Fibroblast of skin of left quadriceps (primary cell): ENCODE results near the gene DPP6.
"Not testable (repeated sequence)": the region's sequence is repeated elsewhere in the genome, so short reads cannot be mapped to it uniquely, and the experiment has no call there.

Source experiments
- DNase-seq, 2 experiments: peaks; one replicate each; pipeline ENCODE4 v3.0.0-alpha.2; 2013; ENCODE audit warnings: low read depth in 2 of 2

DPP6 gene

DNA sequence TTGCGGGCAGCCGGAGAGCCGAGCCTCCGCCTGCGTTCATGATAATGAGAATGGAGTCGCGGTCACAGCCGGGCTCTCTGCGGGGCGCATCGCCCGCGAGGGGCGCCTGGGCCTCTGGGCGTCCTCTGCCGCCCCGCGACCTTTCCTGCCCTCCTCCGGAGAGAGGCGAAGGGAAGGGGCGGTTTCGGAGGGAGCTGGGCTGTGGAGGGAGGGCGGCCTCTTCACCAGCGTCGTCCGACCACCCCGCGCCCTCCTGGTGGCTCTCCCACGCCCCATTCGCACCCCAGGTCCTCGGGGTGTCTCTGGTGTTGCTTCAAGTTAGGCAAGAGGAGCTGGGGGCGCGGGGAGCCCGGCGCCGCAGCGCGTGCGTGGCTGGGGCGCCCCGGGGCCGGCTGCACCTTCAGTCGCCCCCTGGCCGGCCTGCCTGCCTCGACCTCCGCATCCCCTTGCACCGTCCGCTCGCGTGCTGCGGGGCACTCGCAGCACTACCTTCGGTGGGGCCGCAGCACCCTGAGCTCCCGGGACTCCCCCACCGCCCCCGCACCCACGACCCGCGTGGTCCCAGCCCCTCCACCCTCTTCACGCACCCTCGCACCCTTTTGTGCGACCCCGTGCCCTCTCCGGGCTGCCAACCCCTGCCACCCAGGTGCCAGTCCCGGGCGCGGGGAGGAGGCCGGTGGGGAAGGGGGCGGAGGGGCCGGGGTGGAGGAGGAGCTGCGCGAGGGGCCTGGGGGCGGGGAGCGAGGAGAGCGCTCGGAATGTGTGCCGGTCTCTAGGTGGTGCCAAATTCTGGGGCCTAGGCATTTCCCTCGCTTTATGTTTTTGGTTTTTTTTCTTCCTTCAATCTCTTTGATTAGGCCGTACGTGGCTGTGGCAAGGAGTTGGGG is at the start of gene DPP6:
Gene DPP6, plus strand, starts transcription at position 756 of the 887 bp plus-strand sequence.
- not testable (repeated sequence) for DNase-seq

DNA sequence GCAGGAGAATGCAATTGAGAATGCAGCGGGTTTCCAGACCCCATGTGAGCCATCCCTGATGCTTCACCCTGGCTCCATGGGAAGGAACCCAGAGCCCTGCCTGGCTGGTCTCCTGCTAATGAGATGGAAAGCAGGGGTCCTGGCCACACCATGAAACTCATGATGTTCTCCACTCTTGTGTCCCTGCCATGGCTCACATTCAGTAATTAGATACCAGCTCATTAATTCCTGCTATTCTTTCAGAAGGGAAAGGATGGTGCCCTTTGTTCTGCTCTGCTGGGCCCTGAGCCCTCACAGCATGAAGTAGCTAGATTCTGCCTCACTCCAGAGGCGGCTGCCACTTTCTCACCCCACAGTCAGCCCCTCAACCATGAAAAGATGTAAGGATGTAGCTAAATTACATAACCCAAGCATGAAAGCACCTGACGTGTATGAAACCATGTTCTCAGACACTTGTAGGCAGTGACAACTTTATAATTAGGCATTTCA is 42.7 kb upstream of the DPP6 start:
- DNase-seq = not testable (repeated sequence)

DNA sequence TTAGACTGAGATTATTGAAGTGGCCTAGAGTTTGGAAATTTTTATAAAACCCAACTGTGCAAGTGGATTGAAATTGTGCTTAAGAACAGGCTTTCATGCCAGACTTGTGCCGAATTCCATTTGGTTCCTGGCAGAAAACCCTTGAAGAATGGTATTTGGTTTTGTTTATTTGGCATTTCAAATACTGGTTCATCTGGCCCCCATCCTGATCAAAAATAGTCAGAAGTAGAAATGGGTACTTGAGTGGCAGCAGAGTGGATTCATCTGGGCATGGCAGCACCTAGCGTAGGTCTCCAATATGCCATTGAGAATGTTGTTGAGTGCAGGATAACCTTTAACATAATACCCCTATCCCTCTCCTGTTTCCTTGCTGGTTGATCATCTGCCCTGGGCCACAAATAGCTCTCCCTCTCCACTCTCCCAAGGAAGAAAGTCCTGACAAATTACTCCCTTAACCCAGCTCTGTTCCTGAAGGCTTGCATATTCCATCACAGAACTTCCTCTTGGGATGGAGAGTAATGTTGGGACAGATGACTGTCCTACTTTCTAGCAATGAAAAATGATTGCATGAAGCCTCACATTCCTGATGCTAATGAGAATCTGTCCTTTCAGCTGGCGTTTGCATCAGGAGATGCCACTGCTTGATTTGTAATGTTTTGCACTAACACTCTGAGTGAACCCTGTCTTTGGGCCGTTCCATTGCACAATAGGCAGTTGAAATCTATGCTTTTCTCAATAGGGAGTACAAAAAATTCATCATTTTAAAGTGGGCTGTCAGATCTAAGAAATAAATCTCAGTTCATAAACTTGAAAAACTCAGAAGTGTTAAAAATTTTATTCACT is 41.3 kb upstream of the DPP6 start:
- not testable (repeated sequence) for DNase-seq

DNA sequence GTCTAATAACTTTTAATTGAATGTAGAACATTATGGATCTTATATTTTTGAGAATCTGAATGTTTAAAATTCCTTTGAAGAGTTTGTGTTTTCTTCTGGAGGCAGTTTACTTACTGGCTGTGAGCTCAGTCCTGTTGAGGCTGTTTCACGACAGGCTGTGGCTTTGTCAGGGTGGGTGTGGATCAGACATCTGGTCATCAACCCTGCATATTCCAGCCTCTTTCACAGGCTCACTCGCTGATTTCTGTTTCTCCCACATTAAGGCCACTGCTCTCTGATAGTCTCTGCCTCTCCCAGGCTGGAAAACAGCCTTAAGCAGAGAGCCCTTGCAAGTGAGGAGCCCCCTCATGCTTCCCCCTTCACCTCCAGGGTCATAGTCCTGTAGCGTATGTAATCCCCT is 39.4 kb upstream of the DPP6 start:
- DNase-seq = not testable (repeated sequence)

DNA sequence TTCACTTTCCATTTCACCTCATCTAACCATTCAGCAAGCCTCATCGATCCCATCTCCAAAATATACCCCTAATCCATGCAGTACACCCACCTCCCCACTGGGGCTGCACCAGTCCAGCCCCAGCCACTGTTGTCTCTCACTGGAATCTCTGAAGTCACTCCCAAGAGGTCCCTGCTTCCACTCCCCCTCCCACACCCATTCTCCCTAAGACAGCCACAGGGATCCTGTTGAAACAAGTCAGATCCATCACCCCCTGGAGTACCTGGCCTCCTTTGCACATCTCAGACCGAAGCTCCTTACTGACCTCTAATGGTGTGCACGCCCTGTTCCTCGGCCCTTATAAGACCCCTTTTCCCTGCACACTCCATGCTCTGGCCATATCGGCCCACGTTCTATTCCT is 36.6 kb upstream of the DPP6 start:
- DNase-seq = not testable (repeated sequence)

DNA sequence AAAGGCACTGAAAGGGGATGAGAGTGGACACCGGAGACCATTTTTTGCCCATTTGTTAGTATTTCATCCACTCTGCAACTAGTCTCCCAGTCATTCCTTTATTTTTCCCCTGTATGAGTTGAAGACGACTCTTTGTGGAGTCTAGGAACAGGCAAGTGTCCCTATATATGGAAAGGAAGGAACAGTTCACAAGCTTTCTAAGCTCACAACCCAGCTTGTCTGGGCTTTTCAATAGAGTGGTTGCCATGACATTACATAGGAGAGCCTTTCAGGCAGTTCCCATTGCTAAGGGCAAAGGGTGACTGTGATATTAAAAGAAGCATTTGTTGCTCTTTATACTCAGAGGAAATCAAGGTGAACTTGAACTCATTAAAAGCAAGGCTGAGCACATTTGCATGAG is 33.8 kb upstream of the DPP6 start:
- not testable (repeated sequence) for DNase-seq

DNA sequence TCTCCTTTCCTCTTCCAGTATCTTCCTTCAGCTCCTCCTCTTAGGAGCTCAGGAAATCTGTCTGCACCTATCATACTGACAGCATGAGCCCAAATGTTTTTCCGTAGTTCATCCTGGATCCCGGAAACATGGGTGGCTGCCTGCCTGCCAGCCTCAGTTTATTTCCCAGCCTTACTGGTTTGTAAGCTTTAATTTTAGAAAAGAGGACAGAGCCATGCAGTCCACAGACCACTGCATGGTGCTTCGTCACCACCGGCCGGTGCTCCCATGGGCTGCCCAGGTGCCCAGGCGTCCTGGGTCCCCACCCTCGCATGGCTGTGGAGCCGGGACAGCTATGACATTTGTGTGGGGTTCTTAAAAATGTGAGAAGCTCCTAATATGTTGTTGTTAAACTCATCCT is 24.4 kb upstream of the DPP6 start:
- DNase-seq = not testable (repeated sequence)

DNA sequence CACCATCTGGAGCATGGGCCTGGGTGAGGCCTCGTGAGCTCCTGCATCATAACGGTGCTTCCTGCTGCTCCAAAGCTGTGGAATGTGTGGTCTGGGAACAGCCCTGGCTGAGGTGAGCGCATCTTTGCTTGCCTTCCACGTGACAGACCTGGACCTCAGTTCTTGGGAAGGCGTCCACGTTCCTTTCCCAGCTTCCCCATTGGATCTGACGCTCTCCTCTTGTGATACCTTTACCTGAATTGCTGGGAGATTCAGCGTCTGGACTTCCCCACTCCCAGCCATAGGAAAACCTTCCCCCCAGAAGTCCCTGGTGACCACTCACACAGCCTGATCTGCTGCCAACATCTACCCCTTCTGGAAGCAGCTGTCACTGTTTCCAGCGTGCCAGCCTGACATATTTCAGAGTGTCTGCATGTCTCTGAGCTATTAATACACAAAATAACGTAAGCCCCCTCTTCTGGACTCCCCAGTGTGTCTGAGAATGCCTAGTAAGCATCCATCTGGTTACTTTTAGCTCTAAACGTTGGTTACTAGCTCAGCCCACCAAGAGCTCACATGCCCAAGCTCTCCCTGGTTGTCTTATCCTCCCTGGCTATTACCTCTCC is 21.6 kb upstream of the DPP6 start:
- DNase-seq = not testable (repeated sequence)

DNA sequence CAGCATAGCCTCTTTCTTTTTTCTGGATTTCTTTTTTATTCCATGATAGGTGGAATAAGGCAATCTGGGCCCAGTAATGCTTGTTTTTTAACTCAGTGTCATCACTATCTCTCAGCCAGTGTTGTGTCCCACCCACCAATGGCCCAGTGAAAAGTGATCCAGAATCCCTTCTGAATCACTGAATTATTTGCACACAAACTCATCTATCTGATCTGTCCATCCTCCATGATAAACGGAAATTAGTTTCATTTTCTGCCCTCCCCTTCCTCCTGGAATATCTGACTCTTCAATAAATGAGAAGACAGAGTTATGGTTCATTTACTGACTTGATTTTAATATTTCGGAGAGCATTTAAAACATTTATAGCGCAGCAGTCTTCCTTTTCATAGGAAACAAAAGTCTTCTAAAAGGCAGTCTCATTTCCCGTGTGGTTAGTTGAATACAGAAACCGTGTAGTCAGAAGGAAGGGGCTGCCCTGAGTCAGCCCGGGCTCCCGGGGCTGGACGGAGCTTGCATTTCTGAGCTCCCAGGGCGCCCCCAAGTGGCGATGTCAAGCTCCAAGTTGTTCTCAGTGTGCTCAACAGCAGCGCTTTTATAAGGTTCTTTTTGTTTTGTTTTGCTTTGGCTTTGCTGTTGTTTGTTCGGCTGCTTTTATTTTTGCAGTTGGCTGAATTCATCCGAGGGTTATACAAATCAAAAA is 12.6 kb upstream of the DPP6 start:
- DNase-seq = not testable (repeated sequence)

DNA sequence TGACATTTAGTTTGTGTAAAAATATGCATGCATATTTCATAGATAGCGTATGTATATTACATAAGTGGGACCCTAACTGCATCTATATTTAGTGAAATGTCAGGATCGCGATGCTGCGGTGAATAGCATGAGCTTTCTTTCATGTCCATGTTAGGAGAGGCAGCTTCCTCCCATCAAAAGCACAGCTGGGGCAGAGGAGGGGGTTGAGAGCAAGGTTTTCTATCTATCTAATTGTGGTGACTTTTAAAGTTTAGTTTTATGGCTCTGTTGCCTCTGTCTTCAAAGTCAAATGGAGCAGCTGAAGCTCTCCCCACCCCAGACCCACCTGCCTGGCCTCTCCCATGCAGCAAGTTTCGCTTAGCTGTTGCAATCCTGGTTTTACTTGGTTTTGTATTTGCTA is 1.8 kb upstream of the DPP6 start:
- DNase-seq = not testable (repeated sequence)

DNA sequence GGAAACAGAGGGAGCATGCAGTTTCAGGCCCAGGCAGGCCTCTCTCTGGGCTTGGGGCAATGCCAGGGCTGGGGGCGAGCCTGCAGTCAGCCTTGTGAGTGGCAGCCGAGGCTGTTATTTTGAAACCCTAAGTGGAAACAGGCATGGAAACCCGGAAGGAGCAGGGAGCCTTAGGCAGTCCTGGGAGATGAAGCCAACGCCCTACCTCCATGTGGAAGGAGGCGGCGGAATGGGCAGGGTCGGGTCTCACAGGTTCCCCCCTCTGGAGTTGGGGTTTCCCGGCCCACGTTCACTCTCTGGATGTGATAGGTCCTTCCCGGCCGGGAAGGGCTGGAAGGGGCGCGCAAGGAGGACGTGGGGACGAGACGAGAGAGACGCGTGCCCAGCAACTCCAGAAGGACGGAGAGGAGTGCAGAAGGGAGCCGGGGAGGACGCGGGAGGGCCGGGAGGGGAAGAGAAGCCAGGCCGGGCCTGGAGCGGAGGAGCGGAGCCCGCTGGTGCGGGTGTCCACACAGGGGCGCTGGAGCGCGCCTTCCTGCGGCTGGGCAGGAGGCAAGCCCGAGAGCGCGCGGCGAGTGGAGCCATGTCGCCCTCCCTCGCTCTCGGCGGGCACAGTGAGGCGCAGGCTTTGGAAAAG is 1.1 kb upstream of the DPP6 start:
- DNase-seq = not testable (repeated sequence)

DNA sequence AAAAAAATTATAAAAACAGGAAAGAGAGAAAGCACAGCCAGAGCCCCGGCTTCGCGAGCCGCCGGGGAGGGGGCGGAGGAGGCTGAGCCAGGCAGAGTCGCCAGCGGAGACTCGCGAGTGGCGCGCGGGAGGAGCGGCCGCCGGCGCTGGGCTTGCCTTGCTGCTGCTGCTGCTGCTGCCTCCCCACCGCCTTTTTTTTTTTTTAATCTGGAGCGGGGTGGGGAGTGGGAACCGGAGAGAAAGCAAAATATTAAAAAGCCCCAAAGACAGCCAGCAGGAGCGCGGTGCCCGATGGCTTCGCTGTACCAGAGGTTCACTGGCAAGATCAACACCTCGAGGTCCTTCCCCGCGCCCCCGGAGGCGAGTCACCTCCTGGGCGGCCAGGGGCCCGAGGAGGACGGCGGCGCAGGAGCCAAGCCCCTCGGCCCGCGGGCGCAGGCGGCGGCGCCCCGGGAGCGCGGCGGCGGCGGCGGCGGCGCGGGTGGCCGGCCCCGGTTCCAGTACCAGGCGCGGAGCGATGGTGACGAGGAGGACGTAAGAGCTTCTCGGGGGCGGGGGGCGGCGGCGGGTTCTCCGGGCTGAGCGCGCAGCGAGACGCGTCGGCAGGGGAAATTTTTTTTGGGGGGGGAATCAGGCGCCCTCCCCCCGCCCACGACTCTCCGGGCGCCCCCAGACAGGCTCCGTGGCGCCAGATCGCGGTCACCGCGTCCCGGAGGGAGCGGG is 493 bp downstream of the DPP6 start:
- DNase-seq = not testable (repeated sequence)

DNA sequence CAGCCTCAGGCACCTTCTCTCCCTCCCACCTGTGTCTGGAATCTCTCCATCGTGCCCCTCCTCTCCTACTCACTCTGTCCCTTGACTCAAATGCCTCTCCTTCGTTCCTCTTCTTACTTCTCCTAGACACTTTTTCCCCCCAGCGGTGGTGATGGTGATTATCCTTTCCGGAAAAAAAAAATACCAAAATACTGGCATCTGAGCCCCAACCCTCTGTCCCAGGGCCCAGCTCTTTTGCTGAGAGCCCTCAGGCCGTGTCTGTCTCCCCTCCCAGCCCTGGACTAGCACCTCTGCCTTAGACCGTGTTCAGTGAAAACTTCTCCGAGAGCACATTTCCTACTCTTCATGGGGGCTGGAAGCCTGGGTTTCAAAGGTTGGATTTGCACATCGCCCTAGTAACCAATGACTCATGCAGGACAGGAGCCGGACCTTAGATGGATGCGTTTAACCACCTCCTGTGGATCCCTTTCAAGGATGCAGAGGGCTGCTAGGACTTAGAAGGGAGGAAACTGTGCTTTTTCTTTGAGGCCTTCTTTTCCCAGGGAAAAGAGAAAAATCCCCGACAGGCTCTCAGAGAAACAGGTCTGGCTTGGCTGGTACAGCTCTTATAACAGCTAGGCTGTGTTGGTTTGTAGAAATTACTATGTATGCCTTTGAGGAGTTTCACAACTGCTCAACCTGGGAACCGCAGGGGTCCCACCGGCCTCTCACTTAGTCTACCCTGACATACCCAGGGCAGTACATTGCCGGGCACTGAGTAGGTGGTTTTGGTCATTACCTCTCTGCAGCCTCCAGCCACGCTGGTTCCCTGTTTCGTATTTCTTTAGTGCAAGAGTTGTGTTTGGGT is 1.5 kb downstream of the DPP6 start:
- DNase-seq = not testable (repeated sequence)

DNA sequence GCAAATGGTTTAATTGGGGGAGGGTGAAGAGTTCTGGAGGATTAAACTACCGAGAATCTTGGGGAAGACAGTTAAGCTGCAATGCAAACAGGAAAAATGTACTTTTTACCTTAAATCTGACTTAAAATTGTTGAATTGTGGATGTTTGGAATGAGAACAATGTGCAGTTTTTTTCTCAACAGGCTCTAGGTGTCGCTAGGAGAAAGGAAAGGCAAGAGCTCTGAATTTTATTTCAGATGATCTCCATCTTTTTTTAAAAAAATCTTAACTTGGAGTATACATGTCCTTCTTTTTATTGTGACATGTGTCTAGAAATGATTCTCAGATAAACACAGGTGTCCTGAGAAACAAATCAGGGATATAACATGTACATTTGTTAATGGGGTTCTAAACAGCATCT is 2.5 kb downstream of the DPP6 start:
- not testable (repeated sequence) for DNase-seq

DNA sequence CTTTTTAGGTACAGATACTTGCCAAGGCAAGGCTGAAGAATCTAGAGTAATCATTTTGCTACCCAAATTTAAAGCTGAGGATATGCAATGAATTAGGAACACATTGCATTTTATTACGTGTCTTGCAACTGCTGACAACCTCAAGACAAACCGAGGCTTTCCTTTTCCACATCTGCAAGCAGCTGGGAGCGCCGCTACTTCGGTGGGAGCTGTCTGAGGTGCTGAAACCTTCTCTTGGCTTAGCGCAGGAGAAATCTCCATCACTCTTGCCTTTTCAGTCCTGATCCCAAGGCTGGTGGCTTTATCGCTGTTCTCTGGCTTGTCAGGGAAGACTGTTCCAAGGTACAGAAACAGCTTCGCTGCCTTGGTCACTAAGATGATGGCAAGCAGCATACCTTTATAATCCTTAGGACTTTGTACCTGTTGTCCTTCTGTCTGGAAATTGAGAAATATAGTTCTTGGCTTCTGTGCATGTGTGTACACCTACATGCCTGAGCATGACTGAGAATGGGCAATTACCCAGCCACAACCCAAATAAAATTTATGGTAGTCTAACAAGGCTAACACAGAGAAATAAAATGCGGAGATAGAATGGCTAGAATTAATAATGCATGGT is 3.4 kb downstream of the DPP6 start:
- DNase-seq = peak in 1 of 2 experiments; percentile 1

DNA sequence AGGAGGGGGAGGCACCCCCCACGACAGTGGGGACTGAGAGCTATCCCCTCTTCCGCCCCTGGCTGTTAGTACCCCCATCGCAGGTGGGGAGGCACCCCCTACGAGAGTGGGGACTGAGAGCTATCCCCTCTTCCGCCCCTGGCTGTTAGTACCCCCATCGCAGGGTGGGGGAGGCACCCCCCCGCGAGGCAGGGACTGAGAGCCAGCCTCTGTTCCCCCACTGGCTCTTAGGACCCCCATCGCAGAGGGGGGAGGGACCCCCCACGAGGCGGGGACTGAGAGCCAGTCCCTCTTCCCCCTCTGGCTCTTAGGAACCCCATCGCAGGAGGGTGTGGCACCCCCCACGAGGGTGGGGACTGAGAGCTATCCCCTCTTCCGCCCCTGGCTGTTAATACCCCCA is 6.6 kb downstream of the DPP6 start:
- DNase-seq = not testable (repeated sequence)

DNA sequence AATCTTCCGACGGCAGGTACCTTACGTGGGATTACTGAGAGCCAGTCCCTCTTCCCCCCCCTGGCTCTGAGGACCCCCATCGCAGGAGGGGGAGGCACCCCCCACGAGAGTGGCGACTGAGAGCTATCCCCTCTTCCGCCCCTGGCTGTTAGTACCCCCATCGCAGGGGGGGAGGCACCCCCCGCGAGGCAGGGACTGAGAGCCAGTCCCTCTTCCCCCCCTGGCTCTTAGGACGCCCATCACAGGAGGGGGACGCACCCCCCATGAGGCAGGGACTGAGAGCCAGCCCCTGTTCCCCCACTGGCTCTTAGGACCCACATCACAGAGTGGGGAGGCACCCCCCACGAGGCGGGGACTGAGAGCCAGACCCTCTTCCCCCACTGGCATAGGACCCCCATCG is 8.4 kb downstream of the DPP6 start:
- DNase-seq = not testable (repeated sequence)

DNA sequence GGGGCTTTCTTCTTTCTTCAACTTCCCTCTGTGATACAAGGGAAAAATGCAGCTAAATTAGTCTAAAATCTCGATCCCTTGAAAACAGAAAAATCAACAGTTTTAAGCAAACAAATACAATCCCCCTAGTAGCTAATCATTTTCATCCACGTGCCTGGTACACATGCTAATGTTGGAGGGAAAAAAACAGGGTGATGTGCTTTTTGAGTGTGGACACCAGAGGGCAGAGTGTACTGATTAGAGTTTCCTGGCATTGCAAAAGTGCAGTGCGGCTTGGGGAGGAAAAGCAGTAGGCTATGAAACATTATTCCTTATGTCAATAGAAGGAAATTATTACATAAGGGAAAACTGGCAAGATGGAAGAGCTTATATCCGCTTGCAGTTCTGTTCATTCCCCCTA is 19.6 kb downstream of the DPP6 start:
- not testable (repeated sequence) for DNase-seq
